ENCODE results near the gene COL8A2. TPM values are rescaled to one million over a fixed set of nuclear protein-coding genes. Genes with fewer than 3 reads are reported as not detected.
"Not testable (repeated sequence)": the region's sequence is repeated elsewhere in the genome, so short reads cannot be mapped to it uniquely, and the experiment has no call there.

COL8A2 gene
- total RNA-seq, 1 donor from 2014 or later = 16.2 TPM

DNA sequence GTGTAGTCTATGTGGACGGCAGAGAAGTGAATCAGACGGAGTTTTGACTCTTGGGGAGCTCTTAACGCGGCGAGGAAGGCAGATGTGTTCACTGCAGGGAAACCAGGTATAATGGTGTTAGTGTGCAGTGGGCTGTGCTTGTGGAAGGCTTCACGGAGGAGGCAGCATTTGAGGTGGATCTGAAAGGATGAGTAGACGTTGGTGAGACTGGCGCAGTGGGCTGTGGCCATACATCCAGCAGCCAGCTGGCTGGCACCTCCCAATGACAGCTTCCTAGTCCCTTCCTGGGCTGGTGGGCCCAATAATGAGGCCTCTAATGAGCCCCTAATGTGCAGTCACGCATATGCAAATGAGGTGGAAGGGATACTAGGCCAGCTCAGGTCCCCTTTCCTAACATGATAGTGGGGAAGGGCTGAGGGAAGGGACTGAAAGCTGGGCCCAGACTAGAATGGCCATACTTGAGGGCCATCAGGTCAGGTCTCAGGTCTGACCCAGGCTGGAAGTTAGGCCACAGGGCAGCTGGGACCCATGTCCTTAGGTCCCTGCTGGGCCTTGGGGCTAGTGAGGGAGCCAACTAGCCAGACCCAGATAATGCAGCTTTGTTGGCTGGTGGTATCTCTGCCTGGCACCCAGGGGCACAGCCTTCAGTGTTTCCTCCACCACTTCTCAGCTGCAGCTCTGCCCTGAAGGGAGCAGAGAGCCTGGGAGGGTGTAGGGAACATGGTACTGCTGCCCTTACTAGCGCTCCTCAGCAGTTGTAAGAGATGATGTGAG is 34.8 kb upstream of the COL8A2 start:
- peaks cover 74% of the 10 kb centered on the region for H3K4me1 ChIP-seq
- H3K4me3 ChIP-seq = peak overlapping the region; percentile 47
- no peaks in the 10 kb centered on the region for H3K36me3 ChIP-seq
- TF ChIP-seq, protein P1, sequence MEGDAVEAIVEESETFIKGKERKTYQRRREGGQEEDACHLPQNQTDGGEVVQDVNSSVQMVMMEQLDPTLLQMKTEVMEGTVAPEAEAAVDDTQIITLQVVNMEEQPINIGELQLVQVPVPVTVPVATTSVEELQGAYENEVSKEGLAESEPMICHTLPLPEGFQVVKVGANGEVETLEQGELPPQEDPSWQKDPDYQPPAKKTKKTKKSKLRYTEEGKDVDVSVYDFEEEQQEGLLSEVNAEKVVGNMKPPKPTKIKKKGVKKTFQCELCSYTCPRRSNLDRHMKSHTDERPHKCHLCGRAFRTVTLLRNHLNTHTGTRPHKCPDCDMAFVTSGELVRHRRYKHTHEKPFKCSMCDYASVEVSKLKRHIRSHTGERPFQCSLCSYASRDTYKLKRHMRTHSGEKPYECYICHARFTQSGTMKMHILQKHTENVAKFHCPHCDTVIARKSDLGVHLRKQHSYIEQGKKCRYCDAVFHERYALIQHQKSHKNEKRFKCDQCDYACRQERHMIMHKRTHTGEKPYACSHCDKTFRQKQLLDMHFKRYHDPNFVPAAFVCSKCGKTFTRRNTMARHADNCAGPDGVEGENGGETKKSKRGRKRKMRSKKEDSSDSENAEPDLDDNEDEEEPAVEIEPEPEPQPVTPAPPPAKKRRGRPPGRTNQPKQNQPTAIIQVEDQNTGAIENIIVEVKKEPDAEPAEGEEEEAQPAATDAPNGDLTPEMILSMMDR (IDR thresholded peaks at IDR 0.05) = no peak
- H3K27ac ChIP-seq = peak overlapping the region; percentile 93
- no peaks in the 10 kb centered on the region for H3K9me3 ChIP-seq
- no peaks in the 10 kb centered on the region for H3K27me3 ChIP-seq
- intact Hi-C loops (cut with DNase I) = no loop called here
- DNase-seq (no peak), ATAC-seq (no peak)

DNA sequence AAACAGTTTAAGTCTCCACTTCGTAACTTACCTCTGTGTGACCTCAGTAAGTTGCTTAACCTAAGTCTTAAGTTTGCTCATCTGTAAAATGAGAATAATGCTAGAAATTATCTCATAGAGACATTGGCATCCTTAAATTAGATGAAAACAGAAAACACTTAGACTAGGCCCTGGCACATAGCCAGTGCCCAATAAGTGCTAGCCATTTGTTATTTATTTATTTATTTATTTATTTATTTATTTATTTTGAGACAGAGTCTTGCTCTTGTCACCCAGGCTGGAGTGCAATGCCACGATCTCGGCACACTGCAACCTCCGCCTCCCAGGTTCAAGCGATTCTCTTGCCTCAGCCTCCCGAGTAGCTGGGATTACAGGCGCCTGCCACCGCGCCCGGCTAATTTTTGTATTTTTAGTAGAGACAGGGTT is 33.8 kb upstream of the COL8A2 start:
- DNase-seq; H3K36me3 ChIP-seq; ATAC-seq; intact Hi-C loops (cut with DNase I); H3K9me3 ChIP-seq; H3K27me3 ChIP-seq: not testable (repeated sequence)
- peak overlapping the region; percentile 97 for H3K4me3 ChIP-seq
- peak overlapping the region; percentile 99 for H3K27ac ChIP-seq
- peaks cover 75% of the 10 kb centered on the region for H3K4me1 ChIP-seq

DNA sequence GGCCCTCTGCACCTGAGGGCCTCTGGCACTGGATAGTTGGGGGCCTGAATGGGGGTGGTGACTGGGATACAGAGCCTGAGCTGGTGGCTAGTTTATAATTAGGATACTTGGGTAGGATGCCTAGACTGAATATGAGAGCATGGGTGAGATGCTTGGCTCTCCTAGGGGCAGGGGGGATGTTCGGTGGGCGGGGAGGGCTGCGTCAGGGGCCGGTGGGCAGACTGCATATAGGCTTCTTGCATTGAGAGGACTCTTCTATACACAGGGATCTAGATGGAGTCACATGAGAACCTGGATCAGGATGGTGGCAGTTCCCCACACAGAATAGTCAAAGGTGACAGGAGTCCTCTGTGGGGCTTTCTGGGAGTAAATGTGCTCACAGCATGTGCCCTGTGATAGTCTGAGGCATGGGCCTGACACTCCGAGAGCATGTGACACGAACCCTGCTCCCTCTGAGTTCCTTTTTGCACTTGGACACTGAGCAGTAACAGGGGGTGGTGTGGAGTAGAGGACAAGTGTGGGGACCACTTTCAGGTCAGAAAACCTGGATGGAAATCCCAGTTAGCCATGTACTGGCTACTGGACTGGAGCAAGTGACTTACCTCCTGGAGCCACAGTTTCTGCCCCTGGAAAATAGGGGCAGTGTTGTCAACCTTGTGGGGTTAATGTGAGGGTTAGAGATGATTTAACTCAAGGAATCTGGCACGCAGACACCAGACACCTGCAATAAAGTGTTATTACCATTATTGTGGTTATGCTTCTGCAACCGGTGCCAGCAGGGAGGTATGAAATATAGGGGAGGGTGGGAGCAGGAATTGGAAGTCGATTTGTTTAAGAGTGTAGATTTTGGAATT is 33.2 kb upstream of the COL8A2 start:
- TF ChIP-seq, protein P1 (IDR thresholded peaks at IDR 0.05) = no peak
- Histone ChIP-seq H3K36me3 (no peaks in the 10 kb centered on the region), H3K9me3 (no peaks in the 10 kb centered on the region), H3K27ac (peak overlapping the region; percentile 99), H3K4me3 (peak overlapping the region; percentile 97), H3K27me3 (no peaks in the 10 kb centered on the region), H3K4me1 (peaks cover 69% of the 10 kb centered on the region)
- ATAC-seq = no peak
- intact Hi-C loops (cut with DNase I) = no loop called here
- no peak for DNase-seq

DNA sequence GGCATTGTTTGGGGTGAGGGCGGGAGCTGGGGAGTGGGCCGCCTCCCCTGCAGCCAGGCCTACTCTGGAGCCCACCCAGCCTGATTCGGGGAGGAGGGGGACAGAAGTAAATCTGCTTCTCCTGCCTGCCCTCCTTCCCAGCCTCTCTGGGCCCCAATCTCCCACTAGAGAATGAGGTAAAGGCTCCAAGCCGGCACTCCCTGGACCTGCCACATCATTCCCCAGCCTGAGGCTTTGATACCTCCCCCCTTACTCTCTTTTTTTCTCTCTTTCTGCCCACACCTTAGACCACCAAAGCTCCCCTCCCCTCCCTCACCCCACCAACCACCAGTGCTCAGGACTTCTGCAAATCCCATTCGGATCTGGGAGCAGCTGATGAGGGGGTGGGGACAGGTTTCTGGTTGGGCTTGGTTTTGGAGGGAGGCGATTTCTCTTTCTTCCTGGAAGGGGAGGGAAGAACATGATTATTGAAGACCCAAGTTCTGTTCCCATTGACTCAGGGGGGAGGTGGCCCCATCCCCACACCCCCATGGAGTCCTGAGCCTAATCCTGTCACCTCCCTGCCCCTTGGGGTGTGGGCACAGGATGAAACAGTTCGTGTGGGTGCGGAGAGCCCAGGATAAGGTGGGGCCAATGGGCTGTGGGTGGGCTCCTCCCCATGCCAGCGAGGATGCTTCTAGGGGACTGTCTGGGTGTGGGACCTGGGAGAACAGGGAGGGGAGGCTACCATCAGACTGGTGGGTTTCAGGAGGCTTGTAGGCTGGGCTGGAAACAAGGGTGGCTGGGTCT is 32.3 kb upstream of the COL8A2 start:
- Histone ChIP-seq H3K27me3 (no peaks in the 10 kb centered on the region), H3K4me3 (peak overlapping the region; percentile 97), H3K9me3 (no peaks in the 10 kb centered on the region), H3K36me3 (no peaks in the 10 kb centered on the region), H3K27ac (peak overlapping the region; percentile 99), H3K4me1 (peaks cover 65% of the 10 kb centered on the region)
- DNase-seq (no peak), ATAC-seq (no peak)
- intact Hi-C loops (cut with DNase I) = no loop called here
- TF ChIP-seq, protein P1 (IDR thresholded peaks at IDR 0.05) = no peak

DNA sequence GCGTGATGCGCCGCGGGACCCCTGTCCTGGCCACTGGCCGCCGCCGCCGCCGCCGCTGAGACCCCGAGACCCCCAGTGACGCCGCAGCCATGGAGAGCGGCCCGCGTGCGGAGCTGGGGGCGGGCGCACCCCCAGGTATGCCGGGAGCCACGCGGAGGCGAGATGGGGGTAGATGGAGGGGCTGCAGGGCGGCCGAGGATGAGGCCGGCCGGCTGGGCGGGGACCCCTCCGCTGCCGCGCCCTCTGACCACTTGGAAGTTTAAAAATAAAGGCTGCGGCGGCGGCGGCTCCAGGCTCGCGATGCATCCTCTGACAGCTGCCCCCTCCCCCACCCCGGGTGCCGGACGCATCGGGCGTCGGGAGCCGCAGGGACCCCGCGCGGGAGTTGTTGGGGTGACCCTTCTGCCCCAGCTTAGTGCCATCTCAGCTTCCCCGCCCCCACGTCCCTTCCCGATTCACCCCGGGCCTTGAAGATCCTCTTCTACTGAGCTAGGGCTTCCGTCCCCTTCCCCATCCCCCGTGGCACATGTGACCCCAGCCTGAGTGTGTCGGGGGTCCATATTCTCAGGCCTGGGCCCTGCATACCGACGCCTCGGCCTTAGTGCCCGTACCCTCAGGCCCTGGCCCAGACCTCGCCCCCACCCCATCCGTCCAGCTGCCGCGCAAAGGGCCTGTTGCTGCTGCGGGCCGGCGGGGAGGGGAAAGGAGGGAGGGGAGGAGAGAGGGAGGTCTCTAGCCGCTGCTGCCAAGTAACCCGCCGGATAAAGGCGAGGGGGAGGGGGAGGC is 31.5 kb upstream of the COL8A2 start:
- Histone ChIP-seq H3K4me1 (peaks cover 66% of the 10 kb centered on the region), H3K9me3 (no peaks in the 10 kb centered on the region), H3K36me3 (no peaks in the 10 kb centered on the region), H3K27ac (peak overlapping the region; percentile 99), H3K4me3 (peak overlapping the region; percentile 97), H3K27me3 (no peaks in the 10 kb centered on the region)
- ATAC-seq (peak; percentile 47), DNase-seq (peak; percentile 82)
- TF ChIP-seq, protein P1 (IDR thresholded peaks at IDR 0.05) = no peak
- intact Hi-C loops (cut with DNase I) = no loop called here
